Measurements from ENCODE around the gene PEX26. TPM values are rescaled to one million over a fixed set of nuclear protein-coding genes. Genes with fewer than 3 reads are reported as not detected.

PEX26 gene
- total RNA-seq, 1 experiment from 2014 or later = 19.2 TPM

DNA sequence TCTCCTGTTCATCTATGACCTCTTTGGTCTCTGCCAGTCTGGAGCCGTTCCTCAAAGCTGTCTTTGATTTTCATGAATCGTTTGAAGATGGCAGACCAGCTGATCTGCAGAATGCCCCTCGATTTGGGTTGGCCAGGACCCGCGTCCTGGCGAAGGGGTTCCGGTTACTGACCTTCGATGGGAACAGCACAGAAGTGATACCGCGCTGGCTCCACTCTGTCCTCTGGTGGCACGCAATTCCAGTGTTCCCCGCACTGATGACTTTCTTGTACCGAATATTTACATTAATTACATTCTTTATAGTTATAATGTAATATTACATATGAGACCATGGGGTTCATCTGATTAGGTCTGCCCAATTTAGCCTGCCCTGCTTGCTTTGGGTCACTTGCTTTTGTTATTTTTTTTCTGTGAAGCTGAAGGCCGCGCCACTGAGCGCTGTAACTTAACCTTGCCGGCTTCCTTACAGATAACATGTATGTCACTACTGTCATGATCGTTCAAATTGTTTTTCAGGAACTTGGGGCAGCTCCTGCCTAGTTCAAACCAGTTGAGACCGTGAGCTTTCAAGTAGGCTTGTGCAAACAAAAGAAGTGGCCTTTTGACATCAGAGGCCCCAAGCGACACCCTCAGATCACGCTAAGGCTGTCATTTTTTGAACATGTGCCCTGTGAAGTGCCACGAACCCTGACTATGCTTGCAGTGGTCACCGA, 68.0 kb downstream of the PEX26 start:
- DNase-seq (ENCODE audit: low read depth in 1 of 2, low spot score in 2 of 2) = no peak
- Histone ChIP-seq H3K36me3 (no peaks in the 10 kb centered on the region), H3K27me3 (replicated peaks) (no peaks in the 10 kb centered on the region), H3K9me3 (replicated peaks) (no peaks in the 10 kb centered on the region; the same call in 1 of the 2 replicates), H3K4me3 (no peak overlapping the region), H3K4me1 (replicated peaks) (peaks cover 7% of the 10 kb centered on the region), H3K27ac (no peak overlapping the region)

DNA sequence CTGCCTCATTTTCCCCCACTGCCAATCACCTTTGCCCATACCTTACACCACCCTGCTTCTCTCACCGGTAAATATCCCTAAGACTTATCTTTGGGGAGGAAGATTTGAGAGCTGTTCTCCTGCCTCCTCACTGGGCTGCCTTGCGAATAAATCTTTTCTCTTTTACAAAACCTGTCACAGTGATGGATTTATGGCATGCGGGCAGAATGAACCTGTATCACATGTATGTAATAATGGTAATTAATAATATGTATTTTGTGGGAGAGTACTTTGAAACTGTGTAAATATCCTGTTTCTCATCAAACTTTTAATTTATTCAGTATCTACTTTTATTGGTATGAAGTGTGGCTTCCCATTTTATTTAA, 68.6 kb downstream of the PEX26 start:
- Histone ChIP-seq H3K27me3 (replicated peaks) (no peaks in the 10 kb centered on the region), H3K4me3 (no peak overlapping the region)
- no peak for DNase-seq (ENCODE audit: low read depth in 1 of 2, low spot score in 2 of 2)

DNA sequence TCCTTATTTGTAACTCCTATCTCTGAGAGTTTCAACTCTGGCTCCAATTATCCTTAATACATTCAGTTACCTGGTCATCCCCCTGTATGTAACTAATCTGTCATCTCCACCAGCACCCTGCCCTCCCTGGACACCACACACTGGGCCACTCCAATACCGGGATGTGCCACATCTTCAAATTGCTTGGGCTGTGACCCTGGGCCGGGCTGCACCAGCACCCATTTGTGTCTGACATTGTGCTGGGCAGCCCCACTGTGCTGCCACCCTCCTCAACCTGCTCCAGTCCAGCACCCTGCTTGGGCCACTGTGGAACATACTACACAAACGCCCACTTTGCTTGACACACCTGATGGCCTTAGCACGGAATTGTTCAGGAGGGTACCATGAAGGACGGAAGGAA, 70.0 kb downstream of the PEX26 start:
- Histone ChIP-seq H3K9me3 (replicated peaks) (no peaks in the 10 kb centered on the region), H3K36me3 (0 out of 2 replicates have a peak, but pooled peaks cover 3% of the 10 kb centered on the region), H3K27ac (no peak overlapping the region), H3K27me3 (replicated peaks) (no peaks in the 10 kb centered on the region), H3K4me3 (no peak overlapping the region), H3K4me1 (replicated peaks) (peaks cover 12% of the 10 kb centered on the region)
- no peak for DNase-seq (ENCODE audit: low read depth in 1 of 2, low spot score in 2 of 2)

More for the DNA sequence above, 68.6 kb downstream of the PEX26 start:
- no peaks in the 10 kb centered on the region; the same call in 1 of the 2 replicates for H3K9me3 ChIP-seq (replicated peaks)
- 0 out of 2 replicates have a peak, but pooled peaks cover 3% of the 10 kb centered on the region for H3K36me3 ChIP-seq
- H3K27ac ChIP-seq = no peak overlapping the region
- H3K4me1 ChIP-seq (replicated peaks) = peaks cover 12% of the 10 kb centered on the region

DNA sequence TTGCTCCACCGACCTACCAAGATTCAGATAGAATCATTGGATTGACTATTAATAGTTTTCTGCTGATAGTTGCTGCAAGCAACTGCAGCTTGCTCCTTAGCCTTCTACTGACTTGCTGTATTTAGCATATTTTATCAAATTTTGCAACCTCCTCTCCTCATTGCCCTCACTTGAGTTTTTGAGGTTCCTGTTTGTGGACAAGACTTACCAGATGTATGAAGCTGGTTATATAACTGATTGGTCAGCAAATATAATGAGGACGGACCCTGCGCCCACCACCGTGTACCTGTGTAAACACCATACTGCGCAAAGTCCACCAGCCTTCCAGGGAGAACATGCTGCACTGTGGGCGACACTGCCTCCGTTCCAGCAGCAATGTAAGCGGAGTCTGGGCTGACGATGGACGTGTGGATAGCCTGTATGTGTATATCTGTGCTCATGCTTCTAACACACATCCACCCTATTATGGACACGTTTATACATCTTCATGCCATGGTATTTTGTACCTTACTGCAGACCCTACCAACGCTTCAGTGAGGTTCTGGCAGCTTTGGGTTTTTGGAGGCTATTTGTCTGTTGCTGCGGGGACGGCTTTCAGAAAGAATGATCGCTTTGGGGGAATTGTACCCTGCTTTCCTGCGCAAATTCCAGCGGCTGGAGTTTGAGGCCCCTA, 70.6 kb downstream of the PEX26 start:
- 0 out of 2 replicates have a peak, but pooled peaks cover 3% of the 10 kb centered on the region for H3K36me3 ChIP-seq
- H3K27ac ChIP-seq = no peak overlapping the region
- no peak overlapping the region for H3K4me3 ChIP-seq
- DNase-seq (ENCODE audit: low read depth in 1 of 2, low spot score in 2 of 2) = no peak
- H3K27me3 ChIP-seq (replicated peaks) = no peaks in the 10 kb centered on the region
- H3K9me3 ChIP-seq (replicated peaks) = no peaks in the 10 kb centered on the region
- H3K4me1 ChIP-seq (replicated peaks) = peaks cover 12% of the 10 kb centered on the region

DNA sequence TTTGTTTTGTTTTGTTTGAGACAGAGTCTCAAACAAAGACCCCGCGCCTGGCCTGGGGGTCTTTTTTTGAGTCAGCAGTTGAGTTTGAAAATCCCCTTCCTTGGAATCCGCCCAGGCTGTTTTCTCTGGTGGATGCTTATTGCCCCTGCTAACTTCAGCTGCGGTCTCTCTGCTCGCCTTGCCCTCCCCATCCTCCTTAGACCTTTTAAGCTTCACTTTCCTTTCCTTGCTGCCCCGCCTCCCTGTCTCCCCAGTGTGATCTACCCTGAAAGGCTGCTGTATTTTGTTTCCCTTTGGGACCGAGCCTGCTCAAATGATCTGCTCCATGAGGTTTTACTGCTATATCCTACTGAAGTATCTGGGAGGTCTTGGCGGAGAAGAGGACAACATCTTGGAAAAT, 74.7 kb downstream of the PEX26 start:
- H3K27me3 ChIP-seq (replicated peaks) = no peaks in the 10 kb centered on the region
- DNase-seq (ENCODE audit: low read depth in 1 of 2, low spot score in 2 of 2) = no peak
- H3K27ac ChIP-seq = no peak overlapping the region
- H3K4me3 ChIP-seq = no peak overlapping the region
- peaks cover 24% of the 10 kb centered on the region for H3K4me1 ChIP-seq (replicated peaks)
- no peaks in the 10 kb centered on the region for H3K9me3 ChIP-seq (replicated peaks)
- peaks cover 14% of the 10 kb centered on the region for H3K36me3 ChIP-seq

DNA sequence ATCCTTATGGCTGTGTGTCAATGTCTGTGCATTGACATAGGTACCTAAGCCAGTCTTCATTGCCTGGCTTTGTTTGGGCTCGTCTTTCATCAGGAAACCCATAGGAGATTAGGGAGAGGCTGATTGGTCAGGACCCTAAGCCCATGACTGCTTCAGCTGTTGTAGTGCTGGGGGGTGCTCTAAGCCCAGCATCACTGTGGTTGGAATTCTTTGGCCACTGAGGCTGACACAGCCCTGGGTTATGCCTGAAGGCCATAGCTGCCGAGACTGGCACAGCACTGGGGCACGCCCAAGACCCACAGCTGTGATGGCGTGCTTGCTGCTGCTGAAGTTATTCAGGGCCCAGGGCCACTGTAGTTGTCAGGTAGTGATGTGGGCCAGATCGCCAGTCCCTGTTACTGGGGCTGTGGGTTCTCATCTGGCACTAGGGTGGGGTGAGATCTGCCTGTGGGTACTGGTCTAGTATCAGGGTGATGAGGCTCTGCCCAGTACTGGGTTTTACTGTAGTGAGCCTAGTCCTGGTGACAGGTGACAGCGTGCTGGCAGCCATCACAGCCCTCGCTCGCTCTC, 77.1 kb downstream of the PEX26 start:
- Histone ChIP-seq H3K27me3 (replicated peaks) (no peaks in the 10 kb centered on the region), H3K4me3 (no peak overlapping the region), H3K9me3 (replicated peaks) (no peaks in the 10 kb centered on the region), H3K36me3 (peaks cover 28% of the 10 kb centered on the region), H3K27ac (no peak overlapping the region), H3K4me1 (replicated peaks) (peaks cover 37% of the 10 kb centered on the region)
- no peak for DNase-seq (ENCODE audit: low read depth in 1 of 2, low spot score in 2 of 2)

Other genes starting within 250 kb of the PEX26 start
- gene MICAL3, start 53.4 kb upstream of the PEX26 start, total RNA-seq (2014; rRNA removed; shearing (Covaris generic)) = 13.5 and 23.5 TPM in 2 replicates
- gene TUBA8, start 32.8 kb downstream of the PEX26 start, total RNA-seq (2014; rRNA removed; shearing (Covaris generic)) = 0.42 and 0.91 TPM in 2 replicates
- gene USP18, start 72.2 kb downstream of the PEX26 start, total RNA-seq (2014; rRNA removed; shearing (Covaris generic)) = 54.5 and 54.7 TPM in 2 replicates

Data from SJSA1 (cell line).